MG63 (cell line): ENCODE measurements around the gene ENPP5. TPM values are rescaled to one million over a fixed set of nuclear protein-coding genes. Genes with fewer than 3 reads are reported as not detected.
A peak's percentile ranks its signal among the peaks of the same experiment; 100 is the strongest.
"Not testable (repeated sequence)": the region's sequence is repeated elsewhere in the genome, so short reads cannot be mapped to it uniquely, and the experiment has no call there.

Experiments used
- DNase-seq: peaks from one replicate; pipeline ENCODE4 v3.0.0-alpha.2; 2020
- H3K27me3 ChIP-seq: fragments of 250-450 bp; sonication (Bioruptor Pico); 2 replicates; pipeline ENCODE4 v1.5.1; 2020; ENCODE audit warnings: mild to moderate bottlenecking, moderate library complexity
- H3K36me3 ChIP-seq: fragments of 250-450 bp; sonication (Bioruptor Pico); 2 replicates; pipeline ENCODE4 v1.5.1; 2020; ENCODE audit warnings: mild to moderate bottlenecking, moderate library complexity
- H3K4me3 ChIP-seq: fragments of 250-450 bp; sonication (Bioruptor Pico); 2 replicates; pipeline ENCODE4 v1.5.1; 2020; ENCODE audit warnings: mild to moderate bottlenecking, moderate library complexity
- H3K9me3 ChIP-seq: fragments of 250-450 bp; sonication (Bioruptor Pico); 2 replicates; pipeline ENCODE4 v1.5.1; 2020; ENCODE audit warnings: mild to moderate bottlenecking, moderate library complexity
- total RNA-seq: library from RNA; depleted of rRNA; stranded (reverse); fragments of >200 nt; shearing (Covaris generic); gene quantifications from 2 replicates; pipeline ENCODE4 v1.2.3, GENCODE V29; 2014; ENCODE audit warnings: low replicate concordance

ENPP5 gene
- total RNA-seq, 1 experiment from 2014 or later, result 0.95 TPM

- H3K27me3 ChIP-seq, result no peaks in the 10 kb centered on the region
- DNase-seq, result no peak
- H3K36me3 ChIP-seq, result no peaks in the 10 kb centered on the region
- H3K9me3 ChIP-seq, result no peaks in the 10 kb centered on the region
- H3K4me3 ChIP-seq, result no peak overlapping the region
These were observed 18.9 kb upstream of the ENPP5 start for GRCh38 chr6:46189726-46190125.

GRCh38 chr6:46186583-46186982 is 15.8 kb upstream of the ENPP5 start:
- H3K36me3 ChIP-seq, result no peaks in the 10 kb centered on the region
- H3K27me3 ChIP-seq, result no peaks in the 10 kb centered on the region
- peak; percentile 3 for DNase-seq
- H3K9me3 ChIP-seq, result no peaks in the 10 kb centered on the region
- no peak overlapping the region for H3K4me3 ChIP-seq

DNA sequence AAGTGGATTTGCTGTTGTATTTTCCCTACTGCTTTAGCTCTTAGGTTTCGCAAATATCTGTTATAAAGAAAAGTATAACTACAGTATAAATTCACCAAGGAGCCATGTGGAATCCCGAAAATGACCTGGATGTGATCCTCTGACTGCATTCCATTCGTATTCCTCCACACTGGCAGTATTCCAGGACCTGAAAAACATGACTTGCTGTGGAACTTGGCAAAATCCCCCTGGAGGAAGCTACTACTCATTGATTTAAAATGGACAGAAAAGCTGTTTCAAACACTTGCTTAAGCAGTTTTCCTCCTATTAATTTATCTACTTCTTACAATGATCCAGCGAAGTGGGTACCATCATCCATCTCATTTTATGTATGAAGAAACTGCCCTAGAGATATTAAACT is 13.3 kb upstream of the ENPP5 start:
- no peaks in the 10 kb centered on the region for H3K27me3 ChIP-seq
- H3K36me3 ChIP-seq, result no peaks in the 10 kb centered on the region
- no peaks in the 10 kb centered on the region for H3K9me3 ChIP-seq
- peak; percentile 58 for DNase-seq
- no peak overlapping the region for H3K4me3 ChIP-seq

DNA sequence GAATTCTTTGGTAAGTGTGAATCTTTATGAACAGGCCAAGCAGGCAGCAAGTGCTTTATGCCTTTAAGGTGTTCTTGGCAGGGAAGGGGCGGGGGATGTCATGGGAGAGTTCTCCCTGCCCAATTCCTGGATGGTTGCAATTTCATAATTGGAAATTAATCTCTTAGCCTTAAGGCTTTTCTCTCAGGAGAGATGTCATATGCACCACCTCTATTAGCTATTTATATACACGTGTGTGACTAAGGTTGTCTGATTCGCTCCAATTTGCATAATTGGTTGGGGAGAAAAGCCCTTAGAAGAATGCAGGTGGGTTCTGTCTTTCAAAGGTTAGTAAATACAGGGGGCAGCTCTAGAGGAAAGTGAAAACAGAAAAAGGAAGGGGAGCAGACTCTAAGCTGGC is 5.2 kb upstream of the ENPP5 start:
- Histone ChIP-seq H3K4me3 (no peak overlapping the region), H3K9me3 (no peaks in the 10 kb centered on the region), H3K27me3 (no peaks in the 10 kb centered on the region), H3K36me3 (no peaks in the 10 kb centered on the region)
- DNase-seq, result no peak

DNA sequence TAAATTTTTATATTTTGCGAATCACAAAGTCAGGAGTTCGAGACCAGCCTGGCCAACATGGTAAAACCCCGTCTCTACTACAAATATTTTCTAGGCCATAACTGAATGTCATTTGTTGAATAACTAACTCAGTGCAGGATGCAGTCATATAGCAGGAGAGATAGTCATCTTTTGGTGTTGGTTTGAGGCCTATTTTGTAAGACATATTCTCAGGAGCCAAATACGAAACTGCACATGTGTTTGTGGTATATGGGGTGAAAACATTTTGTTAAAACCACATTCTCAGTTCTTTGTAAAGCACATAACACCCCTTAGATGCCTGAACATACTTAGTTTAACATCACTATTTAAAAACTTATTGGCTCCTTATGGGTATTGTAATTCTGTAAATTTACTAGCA is 4.7 kb upstream of the ENPP5 start:
- Histone ChIP-seq H3K27me3 (no peaks in the 10 kb centered on the region), H3K36me3 (no peaks in the 10 kb centered on the region), H3K9me3 (no peaks in the 10 kb centered on the region), H3K4me3 (no peak overlapping the region)
- no peak for DNase-seq

- H3K4me3 ChIP-seq, result no peak overlapping the region
- H3K27me3 ChIP-seq, result no peaks in the 10 kb centered on the region
- no peaks in the 10 kb centered on the region for H3K36me3 ChIP-seq
- no peaks in the 10 kb centered on the region for H3K9me3 ChIP-seq
- DNase-seq, result no peak
These were observed 4.1 kb upstream of the ENPP5 start for GRCh38 chr6:46174904-46175303.

DNA sequence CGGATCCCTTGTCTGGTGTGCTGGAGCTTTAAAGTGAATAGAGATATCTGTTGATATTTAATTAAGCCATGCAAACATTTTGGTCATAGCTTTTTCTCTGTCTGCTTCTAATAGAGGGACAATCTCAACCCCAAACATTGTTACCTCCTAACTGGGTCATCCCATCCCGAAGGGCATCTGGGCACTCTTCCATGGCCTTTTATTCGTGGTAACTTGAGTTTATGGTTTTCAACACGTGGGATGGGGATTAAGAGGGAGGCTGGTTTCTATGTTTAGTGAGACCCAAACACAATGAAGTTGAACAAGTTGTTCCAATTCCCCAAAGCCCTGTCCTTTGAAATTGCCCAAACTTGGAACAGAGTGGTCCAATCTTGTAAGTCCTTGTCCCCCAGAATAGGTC is 1.4 kb upstream of the ENPP5 start:
- no peak for DNase-seq

DNA sequence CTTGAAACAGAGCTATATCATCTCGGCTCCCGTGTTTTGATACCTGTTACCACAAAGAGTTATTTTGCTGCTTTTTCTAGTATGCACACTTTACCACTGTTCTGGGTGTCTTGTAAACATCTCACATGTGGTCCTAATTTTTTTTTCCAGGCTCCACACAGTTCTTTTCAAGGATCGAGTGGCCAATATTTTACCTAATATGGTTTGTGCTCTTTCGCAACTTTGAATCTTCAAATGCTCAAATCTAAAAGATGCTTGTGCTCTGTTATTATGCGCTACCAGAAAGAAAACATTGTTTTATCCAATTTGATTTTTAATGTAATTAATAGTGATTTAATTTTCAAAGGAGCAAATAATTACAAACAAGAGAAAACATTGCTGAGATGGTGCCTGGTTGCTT is 10.7 kb downstream of the ENPP5 start:
- Histone ChIP-seq H3K36me3 (no peaks in the 10 kb centered on the region), H3K9me3 (no peaks in the 10 kb centered on the region), H3K27me3 (no peaks in the 10 kb centered on the region), H3K4me3 (no peak overlapping the region)
- no peak for DNase-seq

More for the DNA sequence above, 1.4 kb upstream of the ENPP5 start:
- Histone ChIP-seq H3K27me3 (no peaks in the 10 kb centered on the region), H3K4me3 (no peak overlapping the region), H3K9me3 (no peaks in the 10 kb centered on the region), H3K36me3 (no peaks in the 10 kb centered on the region)

- H3K36me3 ChIP-seq, result no peaks in the 10 kb centered on the region
- H3K4me3 ChIP-seq, result no peak overlapping the region
These were observed 11.6 kb downstream of the ENPP5 start for GRCh38 chr6:46159229-46159628.

DNA sequence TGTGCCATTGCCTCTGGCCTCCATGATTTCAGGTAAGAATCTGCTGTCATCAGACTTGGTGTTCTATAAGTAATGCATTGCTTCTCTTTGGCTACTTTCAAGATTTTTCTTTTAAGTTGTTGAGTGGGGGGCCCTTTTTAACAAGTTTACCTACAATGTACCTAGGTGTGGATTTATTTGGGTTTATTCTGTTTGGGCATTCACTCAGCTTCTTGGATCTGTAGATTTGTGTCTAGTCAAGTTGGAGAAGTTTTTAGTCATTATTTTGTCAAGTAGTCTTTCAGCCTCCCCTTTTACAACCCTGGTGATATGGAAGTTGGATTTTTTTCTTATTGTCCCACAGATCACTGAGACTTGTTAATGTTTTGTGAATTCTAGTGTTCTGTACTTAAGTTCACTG is 14.1 kb downstream of the ENPP5 start:
- Histone ChIP-seq H3K9me3 (no peaks in the 10 kb centered on the region), H3K4me3 (no peak overlapping the region), H3K27me3 (no peaks in the 10 kb centered on the region), H3K36me3 (no peaks in the 10 kb centered on the region)
- DNase-seq, result no peak

More at GRCh38 chr6:46159229-46159628, 11.6 kb downstream of the ENPP5 start:
- H3K9me3 ChIP-seq, result no peaks in the 10 kb centered on the region
- no peaks in the 10 kb centered on the region for H3K27me3 ChIP-seq
- no peak for DNase-seq

- H3K4me3 ChIP-seq, H3K27me3 ChIP-seq, DNase-seq, H3K9me3 ChIP-seq, H3K36me3 ChIP-seq: not testable (repeated sequence)
These were observed 21.7 kb downstream of the ENPP5 start for GRCh38 chr6:46149066-46149465.

DNA sequence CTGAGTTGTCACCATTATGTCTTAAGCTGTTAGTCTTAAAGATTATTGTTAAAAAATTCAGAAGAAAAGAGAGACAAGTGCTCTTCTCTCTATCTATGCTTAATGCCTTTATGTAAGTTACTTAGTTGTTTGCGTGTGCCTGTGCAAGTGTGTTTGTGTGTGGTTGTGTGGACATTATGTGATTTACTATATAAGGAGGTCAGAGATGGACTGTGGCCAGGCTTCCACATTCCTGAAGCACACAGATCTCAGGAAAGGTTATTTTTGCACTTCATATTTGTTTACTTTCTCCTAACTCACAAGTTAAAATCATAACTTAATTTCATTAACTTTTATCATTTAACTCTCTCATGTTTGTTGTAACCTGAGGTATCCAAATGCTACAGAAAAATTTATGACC is 26.5 kb downstream of the ENPP5 start:
- Histone ChIP-seq H3K36me3 (no peaks in the 10 kb centered on the region), H3K27me3 (no peaks in the 10 kb centered on the region), H3K9me3 (no peaks in the 10 kb centered on the region), H3K4me3 (no peak overlapping the region)
- DNase-seq, result no peak

- DNase-seq, result no peak
- no peak overlapping the region for H3K4me3 ChIP-seq
- H3K9me3 ChIP-seq, result no peaks in the 10 kb centered on the region
- H3K27me3 ChIP-seq, result no peaks in the 10 kb centered on the region
- no peaks in the 10 kb centered on the region for H3K36me3 ChIP-seq
These were observed 32.5 kb downstream of the ENPP5 start for GRCh38 chr6:46138281-46138680.

DNA sequence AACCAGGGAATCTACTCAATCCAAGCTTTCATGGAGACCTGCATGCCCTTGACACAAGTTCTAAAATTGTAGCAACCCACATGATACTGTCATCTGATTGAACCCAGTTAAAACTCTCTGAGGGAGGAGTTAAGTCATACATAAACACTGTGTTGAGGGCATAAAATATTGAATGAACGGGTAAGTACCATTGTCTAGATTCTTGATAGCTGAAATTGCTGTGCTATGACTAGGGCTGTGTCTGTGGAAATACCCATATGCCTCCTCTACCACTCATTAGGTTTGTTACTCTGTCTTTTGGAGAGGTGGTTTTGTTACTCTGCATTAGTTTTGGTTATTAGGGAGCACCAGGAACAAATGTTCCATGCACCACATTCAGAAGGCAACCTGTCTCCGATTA is 33.4 kb downstream of the ENPP5 start:
- Histone ChIP-seq H3K9me3 (no peaks in the 10 kb centered on the region), H3K36me3 (no peaks in the 10 kb centered on the region), H3K4me3 (no peak overlapping the region), H3K27me3 (no peaks in the 10 kb centered on the region)
- DNase-seq, result no peak

DNA sequence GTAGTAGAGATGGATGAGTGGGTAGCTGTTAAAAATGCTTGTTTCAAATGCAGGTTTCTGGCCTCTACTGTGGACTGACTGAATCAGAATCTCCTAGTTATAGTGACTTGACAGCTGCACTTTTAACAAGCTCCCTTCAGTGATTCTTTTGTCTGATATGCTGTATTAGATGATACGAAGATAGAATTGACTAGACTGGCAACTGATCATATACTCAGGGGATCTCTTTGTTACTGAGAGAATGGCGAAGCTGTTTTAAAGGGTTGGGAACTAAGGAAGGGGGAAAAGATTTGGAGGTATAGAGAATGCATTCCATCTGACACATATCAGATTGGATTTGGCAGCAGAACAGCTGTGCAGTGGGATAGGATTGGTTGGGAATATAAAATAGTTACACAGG is 33.9 kb downstream of the ENPP5 start:
- no peak overlapping the region for H3K4me3 ChIP-seq
- DNase-seq, result no peak
- H3K36me3 ChIP-seq, result no peaks in the 10 kb centered on the region
- no peaks in the 10 kb centered on the region for H3K9me3 ChIP-seq
- no peaks in the 10 kb centered on the region for H3K27me3 ChIP-seq

DNA sequence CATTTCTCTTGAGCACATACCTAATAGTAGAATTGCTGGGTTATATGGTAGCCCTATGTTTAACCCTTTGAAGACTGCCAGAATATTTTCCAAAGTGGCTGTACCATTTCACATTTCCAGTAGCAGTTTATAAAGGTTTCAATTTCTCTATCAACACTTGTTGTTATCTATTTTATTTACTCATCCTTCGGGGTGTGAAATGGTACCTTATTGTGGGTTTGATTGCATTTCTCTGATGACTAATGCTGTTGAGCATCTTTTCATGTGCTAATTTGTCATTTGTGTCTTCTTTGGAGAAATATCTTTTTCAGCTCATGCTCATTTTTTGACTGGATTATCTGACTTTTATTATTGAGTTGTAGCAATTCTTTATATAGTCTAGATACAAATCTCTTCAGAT is 35.6 kb downstream of the ENPP5 start:
- no peaks in the 10 kb centered on the region for H3K36me3 ChIP-seq
- no peaks in the 10 kb centered on the region for H3K9me3 ChIP-seq
- H3K27me3 ChIP-seq, result no peaks in the 10 kb centered on the region
- no peak overlapping the region for H3K4me3 ChIP-seq
- DNase-seq, result no peak

- Histone ChIP-seq H3K27me3 (no peaks in the 10 kb centered on the region), H3K9me3 (no peaks in the 10 kb centered on the region), H3K4me3 (no peak overlapping the region), H3K36me3 (no peaks in the 10 kb centered on the region)
- DNase-seq, result no peak
These were observed 36.6 kb downstream of the ENPP5 start for GRCh38 chr6:46134216-46134615.

DNA sequence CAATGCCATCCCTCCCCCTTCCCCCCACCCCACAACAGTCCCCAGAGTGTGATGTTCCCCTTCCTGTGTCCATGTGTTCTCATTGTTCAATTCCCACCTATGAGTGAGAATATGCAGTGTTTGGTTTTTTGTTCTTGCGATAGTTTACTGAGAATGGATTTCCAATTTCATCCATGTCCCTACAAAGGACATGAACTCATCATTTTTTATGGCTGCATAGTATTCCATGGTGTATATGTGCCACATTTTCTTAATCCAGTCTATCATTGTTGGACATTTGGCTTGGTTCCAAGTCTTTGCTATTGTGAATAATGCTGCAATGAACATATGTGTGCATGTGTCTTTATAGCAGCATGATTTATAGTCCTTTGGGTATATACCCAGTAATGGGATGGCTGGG is 39.5 kb downstream of the ENPP5 start:
- not testable (repeated sequence) for H3K36me3 ChIP-seq, H3K4me3 ChIP-seq, H3K9me3 ChIP-seq, DNase-seq, H3K27me3 ChIP-seq

GRCh38 chr6:46130666-46131065 is 40.1 kb downstream of the ENPP5 start:
- H3K27me3 ChIP-seq, result no peaks in the 10 kb centered on the region
- DNase-seq, result no peak
- no peaks in the 10 kb centered on the region for H3K36me3 ChIP-seq
- H3K4me3 ChIP-seq, result no peak overlapping the region
- no peaks in the 10 kb centered on the region for H3K9me3 ChIP-seq
